Activated CD4-positive, alpha-beta T cell treated with anti-CD3 and anti-CD28 coated beads for 36 hours (primary cell): Measurements from ENCODE around the gene TTC9B. TPM values are rescaled to one million over a fixed set of nuclear protein-coding genes. Genes with fewer than 3 reads are reported as not detected.
A peak's percentile ranks its signal among the peaks of the same experiment; 100 is the strongest.
"Not testable (repeated sequence)": the region's sequence is repeated elsewhere in the genome, so short reads cannot be mapped to it uniquely, and the experiment has no call there.

Experiments used
- ATAC-seq: fragments of 200-7000 bp; cut with Tn5 transposase; one replicate; pipeline ENCODE4 v1.10.0; 2021; ENCODE audit warnings: mild to moderate bottlenecking, moderate library complexity
- CTCF ChIA-PET: fragments of 350-600 bp; sonication (Branson Sonifier 250); formaldehyde crosslinking; loops from one replicate; lab custom pipeline; 2021; ENCODE audit warnings: antibody characterized with exemption; lab: Charles Lee
- POLR2A ChIA-PET: fragments of 350-600 bp; sonication (Branson Sonifier 250); formaldehyde crosslinking; loops from one replicate; lab custom pipeline; 2021; ENCODE audit warnings: antibody characterized with exemption, inconsistent platforms; lab: Charles Lee
- DNase-seq: peaks from one replicate; pipeline ENCODE4 v3.0.0-alpha.2; 2020
- H3K27ac Mint-ChIP-seq: one replicate; pipeline ENCODE4 v1.8.0; 2021; ENCODE audit warnings: mixed read lengths
- H3K27me3 Mint-ChIP-seq: one replicate; pipeline ENCODE4 v1.8.0; 2021; ENCODE audit warnings: mixed read lengths
- H3K36me3 Mint-ChIP-seq: one replicate; pipeline ENCODE4 v1.8.0; 2021; ENCODE audit warnings: low read depth, mixed read lengths
- H3K4me1 Mint-ChIP-seq: one replicate; pipeline ENCODE4 v1.8.0; 2021; ENCODE audit warnings: mixed read lengths
- H3K4me3 Mint-ChIP-seq: one replicate; pipeline ENCODE4 v1.8.0; 2021; ENCODE audit warnings: mild to moderate bottlenecking, moderate library complexity, mixed read lengths
- H3K9me3 Mint-ChIP-seq: one replicate; pipeline ENCODE4 v1.8.0; 2021; ENCODE audit warnings: low read depth, mixed read lengths
- intact Hi-C, 2 experiments: fragments of 100-400 bp; cut with DNase I in 1 of 2; cut with micrococcal nuclease in 1 of 2; formaldehyde crosslinking; loops; one replicate each; pipeline versions ENCODE4 v1.14.2 to v1.15.1; 2022 to 2024; cut with DNase I, micrococcal nuclease
- total RNA-seq, 2 experiments: library from RNA; stranded (reverse); gene quantifications; one replicate each; pipeline ENCODE4 v1.2.3, GENCODE V29; 2021

TTC9B gene
- total RNA-seq, 2 experiments from 2014 or later: not detected

- peaks cover 2% of the 10 kb centered on the region for H3K9me3 Mint-ChIP-seq
- H3K4me3 Mint-ChIP-seq: no peak overlapping the region
- POLR2A ChIA-PET: interaction anchor here (0.6 to 1.6 kb wide), 2 partner anchors 66 to 1646 kb away, joined by 3 to 4 read pairs; partner anchors contain the start of gene AKT2
- no peak for DNase-seq
- CTCF ChIA-PET: interaction anchor here (1.1 kb wide), 1 partner anchor 80 kb away, joined by 5 read pairs; no protein-coding TSS in a partner anchor
- peak; percentile 28 for ATAC-seq
- no peak overlapping the region for H3K27ac Mint-ChIP-seq
- H3K27me3 Mint-ChIP-seq: peaks cover 52% of the 10 kb centered on the region
- intact Hi-C loops: no loop called here
- no peaks in the 10 kb centered on the region for H3K36me3 Mint-ChIP-seq
- H3K4me1 Mint-ChIP-seq: peaks cover 11% of the 10 kb centered on the region
Observed at GRCh38 chr19:40219721-40220276, 1.6 kb upstream of the TTC9B start.

GRCh38 chr19:40219029-40219428 is 845 bp upstream of the TTC9B start:
- Mint-ChIP-seq H3K4me1 (peaks cover 11% of the 10 kb centered on the region), H3K27me3 (peaks cover 45% of the 10 kb centered on the region)
- CTCF ChIA-PET: interaction anchor here (0.5 to 1.3 kb wide), 3 partner anchors 80 to 358 kb away, joined by 3 to 5 read pairs (median 4); no protein-coding TSS in a partner anchor
- H3K4me3 Mint-ChIP-seq, POLR2A ChIA-PET, ATAC-seq, intact Hi-C loops, DNase-seq, H3K36me3 Mint-ChIP-seq, H3K27ac Mint-ChIP-seq, H3K9me3 Mint-ChIP-seq: not testable (repeated sequence)

- intact Hi-C loops: no loop called here
- ATAC-seq: no peak
- Mint-ChIP-seq H3K27ac (no peak overlapping the region), H3K4me1 (peaks cover 11% of the 10 kb centered on the region), H3K4me3 (no peak overlapping the region), H3K36me3 (no peaks in the 10 kb centered on the region), H3K9me3 (peaks cover 2% of the 10 kb centered on the region), H3K27me3 (peaks cover 39% of the 10 kb centered on the region)
- peak; percentile 43 for DNase-seq
- POLR2A ChIA-PET: no interaction called here
- CTCF ChIA-PET: interaction anchor here (0.5 to 1.3 kb wide), 6 partner anchors 12 to 78 kb away, joined by 3 to 6 read pairs (median 4); no protein-coding TSS in a partner anchor
Observed at GRCh38 chr19:40217027-40217810, 965 bp downstream of the TTC9B start.

- DNase-seq (peak; percentile 40), ATAC-seq (peak; percentile 43)
- H3K36me3 Mint-ChIP-seq: no peaks in the 10 kb centered on the region
- peaks cover 35% of the 10 kb centered on the region for H3K27me3 Mint-ChIP-seq
- H3K27ac Mint-ChIP-seq: no peak overlapping the region
- ChIA-PET POLR2A (no interaction called here), CTCF (interaction anchor here (0.5 to 1.0 kb wide), 3 partner anchors 12 to 72 kb away, joined by 3 to 6 read pairs (median 3); no protein-coding TSS in a partner anchor)
- H3K4me3 Mint-ChIP-seq: no peak overlapping the region
- H3K9me3 Mint-ChIP-seq: no peaks in the 10 kb centered on the region
- intact Hi-C loops: no loop called here
- H3K4me1 Mint-ChIP-seq: peaks cover 8% of the 10 kb centered on the region
Observed at GRCh38 chr19:40216777-40217026, 1.5 kb downstream of the TTC9B start.

GRCh38 chr19:40216013-40216776 is 2.0 kb downstream of the TTC9B start:
- DNase-seq: no peak
- Mint-ChIP-seq H3K9me3 (no peaks in the 10 kb centered on the region), H3K36me3 (no peaks in the 10 kb centered on the region), H3K27me3 (peaks cover 33% of the 10 kb centered on the region), H3K4me3 (no peak overlapping the region), H3K27ac (no peak overlapping the region), H3K4me1 (peaks cover 8% of the 10 kb centered on the region)
- ChIA-PET CTCF (no interaction called here), POLR2A (no interaction called here)
- intact Hi-C loops: no loop called here
- no peak for ATAC-seq

GRCh38 chr19:40214936-40215335 is 3.2 kb downstream of the TTC9B start:
- Mint-ChIP-seq H3K4me1 (peaks cover 8% of the 10 kb centered on the region), H3K9me3 (no peaks in the 10 kb centered on the region), H3K4me3 (no peak overlapping the region), H3K27ac (no peak overlapping the region), H3K36me3 (peaks cover 3% of the 10 kb centered on the region), H3K27me3 (peaks cover 28% of the 10 kb centered on the region)
- POLR2A ChIA-PET: no interaction called here
- intact Hi-C loops: no loop called here
- DNase-seq (no peak), ATAC-seq (no peak)
- CTCF ChIA-PET: no interaction called here

- H3K9me3 Mint-ChIP-seq: no peaks in the 10 kb centered on the region
- H3K27ac Mint-ChIP-seq: no peak overlapping the region
- ATAC-seq: no peak
- ChIA-PET CTCF (no interaction called here), POLR2A (no interaction called here)
- intact Hi-C loops: no loop called here
- peaks cover 8% of the 10 kb centered on the region for H3K36me3 Mint-ChIP-seq
- no peak for DNase-seq
- no peak overlapping the region for H3K4me3 Mint-ChIP-seq
- peaks cover 8% of the 10 kb centered on the region for H3K4me1 Mint-ChIP-seq
- H3K27me3 Mint-ChIP-seq: peaks cover 21% of the 10 kb centered on the region
Observed at GRCh38 chr19:40213882-40214570, 4.2 kb downstream of the TTC9B start.

- no peak for ATAC-seq
- peaks cover 8% of the 10 kb centered on the region for H3K4me1 Mint-ChIP-seq
- H3K27me3 Mint-ChIP-seq: peaks cover 14% of the 10 kb centered on the region
Observed at GRCh38 chr19:40213251-40213829, 4.8 kb downstream of the TTC9B start.

GRCh38 chr19:40210889-40211288 is 7.3 kb downstream of the TTC9B start:
- Mint-ChIP-seq H3K36me3 (peaks cover 9% of the 10 kb centered on the region), H3K4me3 (no peak overlapping the region), H3K27ac (no peak overlapping the region), H3K9me3 (no peaks in the 10 kb centered on the region), H3K27me3 (peaks cover under 1% of the 10 kb centered on the region), H3K4me1 (no peaks in the 10 kb centered on the region)
- POLR2A ChIA-PET: no interaction called here
- DNase-seq (no peak), ATAC-seq (no peak)
- intact Hi-C loops: no loop called here
- CTCF ChIA-PET: interaction anchor here (0.5 to 1.3 kb wide), 3 partner anchors 10 to 203 kb away, joined by 3 read pairs; no protein-coding TSS in a partner anchor

More at GRCh38 chr19:40213251-40213829, 4.8 kb downstream of the TTC9B start:
- H3K27ac Mint-ChIP-seq: no peak overlapping the region
- intact Hi-C loops: no loop called here
- CTCF ChIA-PET: no interaction called here
- DNase-seq: no peak
- H3K36me3 Mint-ChIP-seq: peaks cover 9% of the 10 kb centered on the region
- H3K9me3 Mint-ChIP-seq: no peaks in the 10 kb centered on the region
- POLR2A ChIA-PET: no interaction called here
- H3K4me3 Mint-ChIP-seq: no peak overlapping the region

GRCh38 chr19:40208602-40209001 is 9.6 kb downstream of the TTC9B start:
- Mint-ChIP-seq H3K4me3 (no peak overlapping the region), H3K36me3 (peaks cover 9% of the 10 kb centered on the region), H3K9me3 (no peaks in the 10 kb centered on the region), H3K27me3 (no peaks in the 10 kb centered on the region), H3K27ac (no peak overlapping the region), H3K4me1 (no peaks in the 10 kb centered on the region)
- ChIA-PET CTCF (no interaction called here), POLR2A (no interaction called here)
- DNase-seq (no peak), ATAC-seq (no peak)
- intact Hi-C loops: no loop called here

GRCh38 chr19:40205760-40206159 is 12.4 kb downstream of the TTC9B start:
- ATAC-seq: no peak
- H3K4me1 Mint-ChIP-seq: no peaks in the 10 kb centered on the region
- no peak for DNase-seq
- ChIA-PET CTCF (no interaction called here), POLR2A (no interaction called here)
- no peak overlapping the region for H3K27ac Mint-ChIP-seq
- H3K27me3 Mint-ChIP-seq: no peaks in the 10 kb centered on the region
- no peak overlapping the region for H3K4me3 Mint-ChIP-seq
- H3K9me3 Mint-ChIP-seq: no peaks in the 10 kb centered on the region
- intact Hi-C loops: no loop called here
- peaks cover 6% of the 10 kb centered on the region for H3K36me3 Mint-ChIP-seq
